RWPE2 (cell line): ENCODE data around the gene DPF3.

Experiments
- ATAC-seq: fragments of 200-7000 bp; cut with Tn5 transposase; 3 replicates; pipeline ENCODE4 v1.9.1; 2021; ENCODE audit warnings: low read depth
- DNase-seq: peaks from one replicate; pipeline ENCODE4 v3.0.0-alpha.2; 2020; ENCODE audit warnings: low spot score
- H3K27ac ChIP-seq: fragments of 450-650 bp; 2 replicates; pipeline ENCODE4 v1.5.1; 2017; ENCODE audit warnings: mild to moderate bottlenecking; ENCODE audit not compliant: poor library complexity, severe bottlenecking
- H3K27me3 ChIP-seq: fragments of 250-450 bp; sonication (Bioruptor Pico); 2 replicates; pipeline ENCODE4 v1.5.1; 2021; ENCODE audit warnings: mild to moderate bottlenecking, moderate library complexity; ENCODE audit not compliant: insufficient read depth, poor library complexity, severe bottlenecking
- H3K36me3 ChIP-seq: fragments of 250-450 bp; sonication (Bioruptor Pico); 2 replicates; pipeline ENCODE4 v1.5.1; 2020; ENCODE audit warnings: low read depth, mild to moderate bottlenecking, moderate library complexity
- H3K4me1 ChIP-seq: fragments of 250-450 bp; sonication (Bioruptor Pico); 2 replicates; pipeline ENCODE4 v1.5.1; 2021; ENCODE audit warnings: mild to moderate bottlenecking, moderate library complexity; ENCODE audit not compliant: insufficient read depth, poor library complexity, severe bottlenecking
- H3K4me3 ChIP-seq: fragments of 250-450 bp; sonication (Bioruptor Pico); 2 replicates; pipeline ENCODE4 v1.5.1; 2021; ENCODE audit warnings: mild to moderate bottlenecking, moderate library complexity; ENCODE audit not compliant: severe bottlenecking
- H3K9me3 ChIP-seq: fragments of 250-450 bp; sonication (Bioruptor Pico); 2 replicates; pipeline ENCODE4 v1.5.1; 2021; ENCODE audit warnings: mild to moderate bottlenecking, moderate library complexity; ENCODE audit not compliant: severe bottlenecking
- CTCF ChIP-seq: fragments of 450-650 bp; IDR thresholded peaks from one replicate; pipeline ENCODE4 v1.5.1; 2017; ENCODE audit warnings: mild to moderate bottlenecking, moderate library complexity; ENCODE audit not compliant: poor library complexity, severe bottlenecking

The DPF3 gene

GRCh38 chr14:72595152-72595862, 298.6 kb downstream of the DPF3 start:
- Histone ChIP-seq H3K9me3 (no peaks in the 10 kb centered on the region), H3K4me1 (no peaks in the 10 kb centered on the region), H3K36me3 (no peaks in the 10 kb centered on the region), H3K4me3 (no peak overlapping the region), H3K27me3 (no peaks in the 10 kb centered on the region), H3K27ac (no peak overlapping the region)
- ATAC-seq (no peak), DNase-seq (no peak)
- TF ChIP-seq CTCF: no peak

GRCh38 chr14:72594099-72594901, 299.6 kb downstream of the DPF3 start:
- no peaks in the 10 kb centered on the region for H3K4me1 ChIP-seq
- no peak overlapping the region for H3K4me3 ChIP-seq
- no peaks in the 10 kb centered on the region for H3K36me3 ChIP-seq
- DNase-seq (no peak), ATAC-seq (no peak)
- no peaks in the 10 kb centered on the region for H3K9me3 ChIP-seq
- no peak overlapping the region for H3K27ac ChIP-seq
- no peaks in the 10 kb centered on the region for H3K27me3 ChIP-seq
- TF ChIP-seq CTCF: no peak

- ATAC-seq (no peak), DNase-seq (no peak)
- H3K36me3 ChIP-seq: no peaks in the 10 kb centered on the region
- H3K9me3 ChIP-seq: no peaks in the 10 kb centered on the region
- no peaks in the 10 kb centered on the region for H3K4me1 ChIP-seq
- TF ChIP-seq CTCF: no peak
- H3K27me3 ChIP-seq: no peaks in the 10 kb centered on the region
- H3K27ac ChIP-seq: no peak overlapping the region
- H3K4me3 ChIP-seq: no peak overlapping the region
Measured at GRCh38 chr14:72591391-72591790, 302.5 kb downstream of the DPF3 start.

GRCh38 chr14:72590577-72590976, 303.3 kb downstream of the DPF3 start:
- DNase-seq: no peak
- no peaks in the 10 kb centered on the region for H3K36me3 ChIP-seq
- ATAC-seq: no peak
- no peak overlapping the region for H3K27ac ChIP-seq
- TF ChIP-seq CTCF: no peak
- H3K27me3 ChIP-seq: no peaks in the 10 kb centered on the region
- H3K4me1 ChIP-seq: no peaks in the 10 kb centered on the region
- no peak overlapping the region for H3K4me3 ChIP-seq
- no peaks in the 10 kb centered on the region for H3K9me3 ChIP-seq

- no peaks in the 10 kb centered on the region for H3K4me1 ChIP-seq
- no peak for ATAC-seq
Measured at GRCh38 chr14:72589652-72590051, 304.2 kb downstream of the DPF3 start.

More at GRCh38 chr14:72589652-72590051, 304.2 kb downstream of the DPF3 start:
- Histone ChIP-seq H3K36me3 (no peaks in the 10 kb centered on the region), H3K27ac (no peak overlapping the region), H3K4me3 (no peak overlapping the region), H3K9me3 (no peaks in the 10 kb centered on the region), H3K27me3 (no peaks in the 10 kb centered on the region)
- no peak for DNase-seq
- TF ChIP-seq CTCF: no peak
